Right renal pelvis (tissue), 4 donors: Measurements from ENCODE around the gene KRTAP12-2. TPM values are rescaled to one million over a fixed set of nuclear protein-coding genes. Genes with fewer than 3 reads are reported as not detected.
"Not testable (repeated sequence)": the region's sequence is repeated elsewhere in the genome, so short reads cannot be mapped to it uniquely, and the experiment has no call there.

Source experiments
- DNase-seq, 4 donors: peaks; one replicate each; pipeline ENCODE4 v3.0.0-alpha.2; 2013; ENCODE audit warnings: low read depth in 4 of 4, low spot score in 3 of 4, missing footprints in 1 of 4
- polyA plus RNA-seq, 4 donors: library from polyadenylated mRNA; unstranded; fragments of 120-200 nt; gene quantifications; one replicate each; pipeline ENCODE4 v1.2.1, GENCODE V29; 2013; ENCODE audit not compliant: insufficient read length in 4 of 4

Gene KRTAP12-2
- polyA plus RNA-seq, 4 donors = not detected

- DNase-seq = no peak
Observed at GRCh38 chr21:44632067-44632466, 34.7 kb downstream of the KRTAP12-2 start.

- DNase-seq = no peak
Observed at GRCh38 chr21:44630440-44630839, 36.3 kb downstream of the KRTAP12-2 start.

GRCh38 chr21:44628707-44629391 lies 37.9 kb downstream of the KRTAP12-2 start:
- DNase-seq = no peak

- not testable (repeated sequence) for DNase-seq
Observed at GRCh38 chr21:44627831-44628233, 38.9 kb downstream of the KRTAP12-2 start.

- DNase-seq = not testable (repeated sequence)
Observed at GRCh38 chr21:44627181-44627822, 39.4 kb downstream of the KRTAP12-2 start.

GRCh38 chr21:44626673-44627143 lies 40.0 kb downstream of the KRTAP12-2 start, which contains the start of gene KRTAP10-9:
TSS of gene KRTAP10-9 (plus strand) at chr21:44627093. CDS start at chr21:44627172, 79 bp downstream.
- no peak for DNase-seq

- DNase-seq = no peak
Observed at GRCh38 chr21:44626262-44626661, 40.5 kb downstream of the KRTAP12-2 start.

- DNase-seq = no peak
Observed at GRCh38 chr21:44625756-44626155, 41.0 kb downstream of the KRTAP12-2 start.

- DNase-seq = no peak
Observed at GRCh38 chr21:44623575-44623974, 43.2 kb downstream of the KRTAP12-2 start.

- DNase-seq = no peak
Observed at GRCh38 chr21:44619886-44620285, 46.8 kb downstream of the KRTAP12-2 start.

- no peak for DNase-seq
Observed at GRCh38 chr21:44618909-44619308, 47.8 kb downstream of the KRTAP12-2 start.

GRCh38 chr21:44618504-44618903 lies 48.2 kb downstream of the KRTAP12-2 start:
- DNase-seq = no peak

GRCh38 chr21:44617071-44617501 lies 49.6 kb downstream of the KRTAP12-2 start:
- no peak for DNase-seq

GRCh38 chr21:44616591-44616926 lies 50.2 kb downstream of the KRTAP12-2 start:
- DNase-seq = no peak

Other genes with a start within 250 kb of the KRTAP12-2 start
- gene LRRC3, start 211.4 kb downstream of the KRTAP12-2 start, polyA plus RNA-seq = 1 to 10 TPM; 4.3 to 5.4 (median 4.9) TPM
- gene KRTAP10-1, start 126.7 kb downstream of the KRTAP12-2 start, polyA plus RNA-seq = not detected
- gene KRTAP10-2, start 115.4 kb downstream of the KRTAP12-2 start, polyA plus RNA-seq = under 1 TPM in 1 of 4 donors, not detected in 3; 0.05 TPM
- gene KRTAP10-3, start 108.1 kb downstream of the KRTAP12-2 start, polyA plus RNA-seq = not detected
- gene KRTAP10-4, start 93.2 kb downstream of the KRTAP12-2 start, polyA plus RNA-seq = not detected
- gene KRTAP10-5, start 86.3 kb downstream of the KRTAP12-2 start, polyA plus RNA-seq = not detected
- gene KRTAP10-6, start 74.4 kb downstream of the KRTAP12-2 start, polyA plus RNA-seq = not detected
- not detected for gene KRTAP10-7, start 66.3 kb downstream of the KRTAP12-2 start, polyA plus RNA-seq
- gene KRTAP10-8, start 54.8 kb downstream of the KRTAP12-2 start, polyA plus RNA-seq = not detected
- gene KRTAP10-9, start 39.8 kb downstream of the KRTAP12-2 start, polyA plus RNA-seq = not detected
- gene KRTAP10-10, start 29.6 kb downstream of the KRTAP12-2 start, polyA plus RNA-seq = not detected
- not detected for gene KRTAP10-11, start 20.5 kb downstream of the KRTAP12-2 start, polyA plus RNA-seq
- gene KRTAP12-4, start 12.3 kb downstream of the KRTAP12-2 start, polyA plus RNA-seq = not detected
- gene KRTAP12-3, start 9.0 kb downstream of the KRTAP12-2 start, polyA plus RNA-seq = not detected
- gene KRTAP12-1, start 15.2 kb upstream of the KRTAP12-2 start, polyA plus RNA-seq = not detected
- not detected for gene KRTAP10-12, start 30.2 kb upstream of the KRTAP12-2 start, polyA plus RNA-seq
- 1 to 10 TPM in 1 of 4 donors, under 1 TPM in 3; 0.60 to 1.2 (median 0.82) TPM for gene TSPEAR, start 44.6 kb upstream of the KRTAP12-2 start, polyA plus RNA-seq
- gene UBE2G2, start 134.9 kb upstream of the KRTAP12-2 start, polyA plus RNA-seq = 10 to 100 TPM; 76.2 to 97.8 (median 84.2) TPM
- 100 to 1,000 TPM; 112 to 128 (median 121) TPM for gene SUMO3, start 151.1 kb upstream of the KRTAP12-2 start, polyA plus RNA-seq
- 100 to 1,000 TPM; 283 to 306 (median 289) TPM for gene PTTG1IP, start 206.8 kb upstream of the KRTAP12-2 start, polyA plus RNA-seq